Measurements from ENCODE around the gene TRHDE.

TRHDE gene

GRCh38 chr12:72241552-72241951 is 30.6 kb upstream of the TRHDE start:
- TF ChIP-seq CTCF (IDR thresholded peaks at IDR 0.05; ENCODE audit: low read depth, low read length, missing control alignments): no peak
- H3K4me3 ChIP-seq (replicated peaks; ENCODE audit: low read depth, low read length): no peak overlapping the region
- DNase-seq (ENCODE audit: extremely low read depth, low read depth): no peak

GRCh38 chr12:72242946-72243345 is 29.2 kb upstream of the TRHDE start:
- TF ChIP-seq CTCF (IDR thresholded peaks at IDR 0.05; ENCODE audit: low read depth, low read length, missing control alignments): no peak
- H3K4me3 ChIP-seq (replicated peaks; ENCODE audit: low read depth, low read length): no peak overlapping the region
- DNase-seq (ENCODE audit: extremely low read depth, low read depth): no peak

DNA sequence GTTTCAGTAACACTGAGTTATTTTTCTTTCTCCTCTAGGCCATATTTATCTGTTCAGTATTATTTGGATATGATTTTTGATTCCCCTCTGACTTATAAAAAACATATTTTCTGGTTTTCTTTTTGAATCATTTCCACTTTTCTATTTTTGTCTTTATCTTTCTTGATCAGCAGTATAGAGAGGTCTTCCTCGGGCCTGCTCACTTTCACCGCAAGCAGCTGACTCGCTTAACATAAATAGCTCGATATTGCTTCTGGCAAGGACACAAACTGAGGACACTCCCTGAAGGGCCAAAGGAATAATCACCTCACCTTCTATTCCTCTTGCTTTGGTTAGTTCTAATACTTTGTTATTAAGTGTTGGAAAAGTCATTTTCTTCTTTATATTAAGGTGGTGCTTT is 25.8 kb upstream of the TRHDE start:
- DNase-seq (ENCODE audit: extremely low read depth, low read depth): no peak
- no peak for TF ChIP-seq CTCF (IDR thresholded peaks at IDR 0.05; ENCODE audit: low read depth, low read length, missing control alignments)
- no peak overlapping the region for H3K4me3 ChIP-seq (replicated peaks; ENCODE audit: low read depth, low read length)

DNA sequence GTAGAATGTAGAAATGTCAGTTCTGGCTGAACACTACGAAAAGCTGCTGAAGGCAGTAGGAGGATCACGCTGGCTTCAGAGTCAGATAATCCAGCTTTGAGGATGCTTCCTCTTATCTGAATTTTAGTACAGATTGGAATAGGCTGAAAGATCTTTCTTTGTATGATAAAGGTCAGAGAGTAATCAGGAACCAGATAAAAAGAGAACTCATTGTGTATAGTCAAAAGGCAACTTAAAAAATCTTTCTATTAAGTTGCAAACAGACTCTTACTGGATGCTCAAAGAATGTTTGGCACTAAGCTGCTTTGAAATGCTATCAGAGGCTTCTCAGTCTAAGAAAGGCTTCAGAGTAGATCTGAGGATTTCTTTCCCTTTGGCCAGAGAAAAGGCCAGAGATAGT is 21.8 kb upstream of the TRHDE start:
- no peak for DNase-seq (ENCODE audit: extremely low read depth, low read depth)
- H3K4me3 ChIP-seq (replicated peaks; ENCODE audit: low read depth, low read length): no peak overlapping the region
- no peak for TF ChIP-seq CTCF (IDR thresholded peaks at IDR 0.05; ENCODE audit: low read depth, low read length, missing control alignments)

DNA sequence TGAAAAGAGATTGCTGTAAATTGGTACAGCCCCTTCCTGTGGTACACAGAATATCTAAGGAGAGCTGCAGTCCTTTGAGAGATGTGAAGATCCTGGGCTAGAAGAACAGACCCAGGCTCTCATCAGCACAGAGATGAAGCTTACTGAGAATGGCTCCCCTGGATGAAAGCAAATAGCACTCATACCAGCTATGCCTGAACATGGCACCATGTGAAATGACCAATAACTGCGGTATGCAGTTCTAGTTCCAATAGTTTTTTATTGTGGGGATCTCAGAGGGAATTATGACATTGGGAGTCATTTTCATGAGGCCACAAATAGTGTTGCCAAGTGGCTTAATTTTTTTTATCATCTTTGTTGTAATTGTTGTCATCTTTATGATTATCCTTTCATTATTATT is 15.4 kb upstream of the TRHDE start:
- H3K4me3 ChIP-seq (replicated peaks; ENCODE audit: low read depth, low read length): no peak overlapping the region
- no peak for DNase-seq (ENCODE audit: extremely low read depth, low read depth)
- no peak for TF ChIP-seq CTCF (IDR thresholded peaks at IDR 0.05; ENCODE audit: low read depth, low read length, missing control alignments)

DNA sequence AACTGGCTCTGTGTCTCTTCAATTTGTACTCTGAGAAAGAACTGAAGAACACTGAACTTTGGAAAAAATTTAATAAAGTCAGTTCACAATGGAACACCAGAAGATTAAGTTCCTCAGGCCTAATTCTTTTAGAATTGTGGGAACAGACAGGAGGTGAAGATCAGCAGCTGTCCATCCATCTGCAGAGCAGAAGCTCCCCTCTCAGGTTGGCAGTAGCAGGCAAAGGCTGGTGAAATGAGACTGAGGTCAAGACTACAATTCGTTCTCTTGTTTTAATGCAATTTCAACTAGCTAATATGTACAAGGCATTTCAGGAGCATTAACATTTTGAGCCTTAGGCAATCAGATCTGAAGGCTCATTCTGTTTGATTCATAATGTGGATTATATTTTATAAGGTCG is 10.3 kb upstream of the TRHDE start:
- no peak for TF ChIP-seq CTCF (IDR thresholded peaks at IDR 0.05; ENCODE audit: low read depth, low read length, missing control alignments)

GRCh38 chr12:72264548-72265175 is 7.5 kb upstream of the TRHDE start:
- no peak overlapping the region for H3K4me3 ChIP-seq (replicated peaks; ENCODE audit: low read depth, low read length)
- TF ChIP-seq CTCF (IDR thresholded peaks at IDR 0.05; ENCODE audit: low read depth, low read length, missing control alignments): peak; percentile 42
- DNase-seq (ENCODE audit: extremely low read depth, low read depth): no peak

More for the DNA sequence above, 10.3 kb upstream of the TRHDE start:
- H3K4me3 ChIP-seq (replicated peaks; ENCODE audit: low read depth, low read length): no peak overlapping the region
- no peak for DNase-seq (ENCODE audit: extremely low read depth, low read depth)
